Naive B cell (primary cell): ENCODE results near the gene PAX5. TPM values are rescaled to one million over a fixed set of nuclear protein-coding genes. Genes with fewer than 3 reads are reported as not detected.

Source experiments
- ATAC-seq, 2 donors: fragments of 150-1000 bp; cut with Tn5 transposase; 2 replicates each; pipeline ENCODE4 v1.10.0; 2021; ENCODE audit warnings: low read depth in 2 of 2, mild to moderate bottlenecking in 2 of 2, moderate library complexity in 2 of 2
- DNase-seq: peaks from one replicate; pipeline ENCODE4 v3.0.0; 2022
- H3K27ac Mint-ChIP-seq, 6 donors: one replicate each; pipeline ENCODE4 v1.8.0; 2020 to 2022; ENCODE audit warnings: mild to moderate bottlenecking in 6 of 6, mixed read lengths in 6 of 6, moderate library complexity in 5 of 6, inconsistent platforms in 2 of 6
- H3K27me3 Mint-ChIP-seq, 3 donors: one replicate each; pipeline ENCODE4 v1.8.0; 2021 to 2022; ENCODE audit warnings: mixed read lengths in 3 of 3, mild to moderate bottlenecking in 1 of 3
- H3K36me3 Mint-ChIP-seq, 2 donors: one replicate each; pipeline ENCODE4 v1.8.0; 2020 to 2022; ENCODE audit warnings: mixed read lengths in 2 of 2, inconsistent platforms in 1 of 2, mild to moderate bottlenecking in 1 of 2
- H3K4me1 Mint-ChIP-seq, 3 donors: one replicate each; pipeline ENCODE4 v1.8.0; 2020 to 2022; ENCODE audit warnings: mixed read lengths in 3 of 3, inconsistent platforms in 1 of 3, mild to moderate bottlenecking in 1 of 3, moderate library complexity in 1 of 3
- H3K4me3 Mint-ChIP-seq, 8 donors: one replicate each; pipeline ENCODE4 v1.8.0; 2020 to 2022; ENCODE audit warnings: mild to moderate bottlenecking in 8 of 8, mixed read lengths in 8 of 8, moderate library complexity in 8 of 8, inconsistent platforms in 2 of 8
- H3K9me3 Mint-ChIP-seq, 7 donors: one replicate each; pipeline ENCODE4 v1.8.0; 2020 to 2022; ENCODE audit warnings: mixed read lengths in 7 of 7, mild to moderate bottlenecking in 5 of 7, inconsistent platforms in 2 of 7, moderate library complexity in 1 of 7
- polyA plus RNA-seq, 6 donors: library from polyadenylated mRNA; unstranded; fragments of 300-500 nt; fragmentation: Illumina TruSeq; gene quantifications; one replicate each; pipeline ENCODE4 v1.2.3, GENCODE V29; 2021; ENCODE audit warnings: low read depth in 6 of 6

The PAX5 gene
- polyA plus RNA-seq, 6 donors from 2014 or later, result 17.1 to 83.5 (median 45.3) TPM

- H3K36me3 Mint-ChIP-seq, result peaks cover 8 to 20% of the 10 kb centered on the region in 2 donors
- H3K4me3 Mint-ChIP-seq, result peak overlapping the region in 1 of 8 donors; percentile 64
- no peaks in the 10 kb centered on the region for H3K9me3 Mint-ChIP-seq
- H3K27ac Mint-ChIP-seq, result peak overlapping the region in 3 of 6 donors; percentile 18 to 77 (median 56)
- ATAC-seq (no peak), DNase-seq (no peak)
- H3K4me1 Mint-ChIP-seq, result peaks cover 39 to 65% (median 54%) of the 10 kb centered on the region in 3 donors
- no peaks in the 10 kb centered on the region for H3K27me3 Mint-ChIP-seq
Observed at GRCh38 chr9:36891341-36891811, 142.7 kb downstream of the PAX5 start.

- Mint-ChIP-seq H3K9me3 (no peaks in the 10 kb centered on the region), H3K36me3 (peaks cover 8 to 18% of the 10 kb centered on the region in 2 donors), H3K27me3 (no peaks in the 10 kb centered on the region), H3K4me1 (peaks cover 48 to 77% (median 68%) of the 10 kb centered on the region in 3 donors), H3K27ac (peak overlapping the region; percentile 62 to 98 (median 88)), H3K4me3 (peak overlapping the region in 1 of 8 donors; percentile 37)
- ATAC-seq (no peak), DNase-seq (no peak)
Observed at GRCh38 chr9:36889844-36890243, 144.2 kb downstream of the PAX5 start.

- Mint-ChIP-seq H3K27me3 (no peaks in the 10 kb centered on the region), H3K36me3 (peaks cover 8 to 18% of the 10 kb centered on the region in 2 donors), H3K4me1 (peaks cover 57 to 81% (median 73%) of the 10 kb centered on the region in 3 donors), H3K4me3 (no peak overlapping the region), H3K27ac (peak overlapping the region in 4 of 6 donors; percentile 16 to 62 (median 34)), H3K9me3 (no peaks in the 10 kb centered on the region)
- DNase-seq (no peak), ATAC-seq (no peak)
Observed at GRCh38 chr9:36888551-36888950, 145.5 kb downstream of the PAX5 start.

GRCh38 chr9:36884721-36885120, 149.3 kb downstream of the PAX5 start:
- Mint-ChIP-seq H3K36me3 (peaks cover 4 to 17% of the 10 kb centered on the region in 2 donors), H3K9me3 (no peaks in the 10 kb centered on the region), H3K27ac (peak overlapping the region in 4 of 6 donors; percentile 28 to 76 (median 49)), H3K4me1 (peaks cover 58 to 78% (median 67%) of the 10 kb centered on the region in 3 donors), H3K4me3 (no peak overlapping the region), H3K27me3 (no peaks in the 10 kb centered on the region)
- no peak for ATAC-seq
- no peak for DNase-seq

- no peak for DNase-seq
- Mint-ChIP-seq H3K27me3 (no peaks in the 10 kb centered on the region), H3K9me3 (peaks cover 0 to 2% (median 0%) of the 10 kb centered on the region in 7 donors), H3K36me3 (peaks cover 11 to 32% of the 10 kb centered on the region in 2 donors), H3K27ac (peak overlapping the region; percentile 56 to 93 (median 81)), H3K4me1 (peaks cover 62 to 72% (median 68%) of the 10 kb centered on the region in 3 donors), H3K4me3 (peak overlapping the region in 2 of 8 donors; percentile 43 to 65)
- no peak for ATAC-seq
Observed at GRCh38 chr9:36882594-36882993, 151.5 kb downstream of the PAX5 start.

GRCh38 chr9:36881743-36882441, 152.2 kb downstream of the PAX5 start:
- no peaks in the 10 kb centered on the region for H3K27me3 Mint-ChIP-seq
- peak overlapping the region in 3 of 8 donors; percentile 1 to 43 (median 32) for H3K4me3 Mint-ChIP-seq
- H3K4me1 Mint-ChIP-seq, result peaks cover 66 to 72% (median 70%) of the 10 kb centered on the region in 3 donors
- H3K9me3 Mint-ChIP-seq, result peaks cover 0 to 2% (median 0%) of the 10 kb centered on the region in 7 donors
- H3K27ac Mint-ChIP-seq, result peak overlapping the region in 5 of 6 donors; percentile 56 to 93 (median 91)
- no peak for DNase-seq
- no peak for ATAC-seq
- peaks cover 17 to 35% of the 10 kb centered on the region in 2 donors for H3K36me3 Mint-ChIP-seq

- ATAC-seq (no peak), DNase-seq (no peak)
- no peak overlapping the region for H3K4me3 Mint-ChIP-seq
- H3K9me3 Mint-ChIP-seq, result peaks cover 0 to 2% (median 0%) of the 10 kb centered on the region in 7 donors
- H3K27me3 Mint-ChIP-seq, result no peaks in the 10 kb centered on the region
- H3K27ac Mint-ChIP-seq, result peak overlapping the region in 2 of 6 donors; percentile 62 to 65
- peaks cover 65 to 73% (median 70%) of the 10 kb centered on the region in 3 donors for H3K4me1 Mint-ChIP-seq
- peaks cover 17 to 36% of the 10 kb centered on the region in 2 donors for H3K36me3 Mint-ChIP-seq
Observed at GRCh38 chr9:36881316-36881715, 152.8 kb downstream of the PAX5 start.

GRCh38 chr9:36880075-36880474, 154.0 kb downstream of the PAX5 start:
- ATAC-seq, result no peak
- H3K27ac Mint-ChIP-seq, result peak overlapping the region in 3 of 6 donors; percentile 33 to 91 (median 86)
- H3K27me3 Mint-ChIP-seq, result no peaks in the 10 kb centered on the region
- peak overlapping the region in 2 of 8 donors; percentile 10 to 21 for H3K4me3 Mint-ChIP-seq
- no peak for DNase-seq
- peaks cover 68 to 73% (median 73%) of the 10 kb centered on the region in 3 donors for H3K4me1 Mint-ChIP-seq
- H3K36me3 Mint-ChIP-seq, result peaks cover 17 to 48% of the 10 kb centered on the region in 2 donors
- H3K9me3 Mint-ChIP-seq, result peaks cover 0 to 2% (median 0%) of the 10 kb centered on the region in 7 donors

GRCh38 chr9:36878986-36879982, 154.8 kb downstream of the PAX5 start:
- Mint-ChIP-seq H3K36me3 (peaks cover 17 to 50% of the 10 kb centered on the region in 2 donors), H3K27me3 (no peaks in the 10 kb centered on the region), H3K27ac (peak overlapping the region; percentile 82 to 97 (median 90)), H3K4me1 (peaks cover 68 to 76% (median 73%) of the 10 kb centered on the region in 3 donors), H3K9me3 (peaks cover 0 to 2% (median 0%) of the 10 kb centered on the region in 7 donors), H3K4me3 (peak overlapping the region in 6 of 8 donors; percentile 5 to 78 (median 38))
- ATAC-seq (no peak), DNase-seq (no peak)

- H3K4me3 Mint-ChIP-seq, result peak overlapping the region; percentile 5 to 73 (median 52)
- peaks cover 0 to 2% (median 0%) of the 10 kb centered on the region in 7 donors for H3K9me3 Mint-ChIP-seq
- ATAC-seq, result peak; percentile 38 to 52
- H3K4me1 Mint-ChIP-seq, result peaks cover 68 to 86% (median 70%) of the 10 kb centered on the region in 3 donors
- peaks cover 24 to 45% of the 10 kb centered on the region in 2 donors for H3K36me3 Mint-ChIP-seq
- peak; percentile 19 for DNase-seq
- peak overlapping the region; percentile 61 to 95 (median 90) for H3K27ac Mint-ChIP-seq
- no peaks in the 10 kb centered on the region for H3K27me3 Mint-ChIP-seq
Observed at GRCh38 chr9:36877239-36877638, 156.8 kb downstream of the PAX5 start.

- Mint-ChIP-seq H3K27ac (peak overlapping the region in 5 of 6 donors; percentile 50 to 91 (median 89)), H3K4me3 (peak overlapping the region in 1 of 8 donors; percentile 40), H3K36me3 (peaks cover 21 to 41% of the 10 kb centered on the region in 2 donors), H3K4me1 (peaks cover 64 to 88% (median 72%) of the 10 kb centered on the region in 3 donors), H3K27me3 (no peaks in the 10 kb centered on the region), H3K9me3 (peaks cover 0 to 2% (median 0%) of the 10 kb centered on the region in 7 donors)
- no peak for DNase-seq
- ATAC-seq, result no peak
Observed at GRCh38 chr9:36876056-36876455, 158.0 kb downstream of the PAX5 start.

GRCh38 chr9:36874921-36875320, 159.1 kb downstream of the PAX5 start:
- Mint-ChIP-seq H3K36me3 (peaks cover 21 to 41% of the 10 kb centered on the region in 2 donors), H3K9me3 (peaks cover 0 to 2% (median 0%) of the 10 kb centered on the region in 7 donors), H3K27ac (peak overlapping the region; percentile 78 to 95 (median 90)), H3K4me1 (peaks cover 64 to 84% (median 79%) of the 10 kb centered on the region in 3 donors), H3K27me3 (no peaks in the 10 kb centered on the region), H3K4me3 (peak overlapping the region in 2 of 8 donors; percentile 8 to 50)
- DNase-seq, result no peak
- no peak for ATAC-seq
